Mononuclear cell (primary cell): Measurements from ENCODE around the gene NPPB. TPM values are rescaled to one million over a fixed set of nuclear protein-coding genes. Genes with fewer than 3 reads are reported as not detected.
"Not testable (repeated sequence)": the region's sequence is repeated elsewhere in the genome, so short reads cannot be mapped to it uniquely, and the experiment has no call there.

Experiments used
- H3K27me3 ChIP-seq: 2 replicates; pipeline ENCODE4 v1.6.0; 2011; ENCODE audit warnings: low read length, control low read depth; ENCODE audit not compliant: insufficient read depth
- H3K4me1 ChIP-seq: 2 replicates; pipeline ENCODE4 v1.5.1; 2011; ENCODE audit warnings: mild to moderate bottlenecking, low read length, control low read depth; ENCODE audit not compliant: insufficient read depth
- H3K4me3 ChIP-seq: 2 replicates; pipeline ENCODE4 v1.5.1; 2011; ENCODE audit warnings: mild to moderate bottlenecking, low read length, moderate library complexity
- H3K9me3 ChIP-seq: 2 replicates; pipeline ENCODE4 v1.5.1; 2011; ENCODE audit warnings: low read depth, mild to moderate bottlenecking, control low read depth, low read length
- total RNA-seq: library from RNA; depleted of rRNA; stranded (reverse); fragments of >200 nt; gene quantifications from one replicate; pipeline ENCODE4 v1.2.3, GENCODE V29; 2012

NPPB gene
- total RNA-seq, result not detected

DNA sequence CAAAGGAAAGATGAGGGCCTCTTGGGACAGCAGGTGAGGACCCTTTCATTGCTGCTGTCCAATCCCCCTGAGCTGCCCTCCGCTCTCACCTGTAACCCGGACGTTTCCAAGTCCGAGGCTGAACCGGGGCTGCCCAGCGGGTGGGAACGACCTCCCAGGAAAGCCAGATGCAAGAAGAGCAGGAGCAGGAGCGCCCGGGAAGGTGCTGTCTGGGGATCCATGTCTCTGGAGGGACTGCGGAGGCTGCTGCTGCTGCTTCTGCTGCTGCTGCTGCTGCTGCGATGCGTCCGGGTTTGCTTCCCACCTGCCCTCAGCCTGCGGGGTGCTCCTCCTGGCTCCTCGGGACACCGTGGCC lies at the start of gene NPPB:
Gene NPPB, minus strand, starts transcription at position 333 of the 355 bp plus-strand sequence. Its CDS starts 112 bp downstream, at position 221.
- Histone ChIP-seq H3K4me3 (no peak within 1 kb of the TSS), H3K4me1 (no peaks in the 10 kb centered on the region), H3K9me3 (no peaks in the 10 kb centered on the region), H3K27me3 (peaks cover 49% of the 10 kb centered on the region)

DNA sequence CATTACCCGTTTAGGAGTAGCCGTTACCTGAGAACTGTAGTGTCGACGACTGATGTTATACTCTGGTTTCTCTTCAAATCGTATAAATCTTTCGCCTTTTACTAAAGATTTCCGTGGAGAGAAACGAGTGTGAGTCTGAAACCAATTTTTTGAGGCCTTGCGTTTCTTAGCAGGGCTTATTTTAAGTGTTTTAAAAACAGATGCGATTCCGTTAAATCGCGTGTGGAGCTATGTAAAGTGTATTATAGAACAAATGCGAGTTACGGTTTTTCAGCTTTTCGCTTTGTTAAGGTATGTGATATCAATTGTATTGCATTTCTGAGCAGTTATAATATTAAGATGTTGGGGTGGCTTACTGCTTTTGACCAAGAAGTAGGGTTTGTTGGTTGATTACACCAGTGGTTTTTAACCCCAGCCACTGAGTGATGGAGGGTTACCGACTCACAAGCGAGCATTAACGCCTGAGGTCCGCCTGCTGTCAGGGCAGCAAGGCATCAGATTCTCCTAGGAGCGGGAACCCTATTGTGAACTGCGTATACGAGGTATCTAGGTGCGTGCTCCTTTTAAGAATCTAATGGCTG lies 49.4 kb upstream of the NPPB start:
- H3K4me3 ChIP-seq, result peak overlapping the region; percentile 66
- peaks cover 17% of the 10 kb centered on the region for H3K4me1 ChIP-seq
- no peaks in the 10 kb centered on the region for H3K27me3 ChIP-seq
- H3K9me3 ChIP-seq, result no peaks in the 10 kb centered on the region

DNA sequence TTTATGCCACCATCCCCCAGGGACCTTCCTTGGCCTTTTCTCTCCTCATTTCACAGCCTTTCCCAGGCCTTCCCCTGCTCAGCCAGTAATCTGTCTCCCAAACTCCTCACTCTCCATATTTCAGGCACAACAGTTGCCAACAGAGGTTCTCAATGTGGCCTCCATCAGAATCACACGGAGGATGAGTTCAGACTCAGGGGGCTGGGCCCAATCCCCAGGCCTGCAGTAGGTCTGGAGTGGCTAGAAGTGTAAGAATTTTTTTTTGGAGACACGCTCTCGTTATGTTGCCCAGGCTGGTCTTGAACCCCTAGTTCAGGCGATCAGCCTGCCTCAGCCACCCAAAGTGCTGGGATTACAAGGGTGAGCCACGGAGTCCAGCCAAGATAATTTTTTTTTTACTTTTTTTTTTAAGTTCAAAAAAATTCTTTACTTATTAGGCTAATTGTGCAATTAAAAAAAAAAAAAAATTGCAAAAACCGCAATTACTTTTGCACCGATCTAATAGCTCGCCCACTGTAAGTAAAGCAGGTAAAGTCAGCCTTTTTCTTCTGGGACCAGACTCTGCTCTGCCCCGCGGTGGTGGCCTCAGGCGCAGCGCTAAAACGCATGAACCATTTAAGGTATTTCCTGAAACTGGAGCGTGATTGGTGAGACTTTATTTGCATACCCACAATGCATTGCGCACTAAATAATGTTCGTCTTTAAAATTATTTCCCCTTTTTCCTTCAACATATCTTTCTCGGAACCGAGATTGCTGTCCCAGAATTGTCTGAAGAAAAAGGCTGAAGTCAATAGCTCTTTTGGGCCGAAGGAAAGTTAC lies 48.7 kb upstream of the NPPB start:
- no peaks in the 10 kb centered on the region for H3K9me3 ChIP-seq
- H3K27me3 ChIP-seq, result no peaks in the 10 kb centered on the region
- H3K4me3 ChIP-seq, result peak overlapping the region; percentile 66
- H3K4me1 ChIP-seq, result peaks cover 17% of the 10 kb centered on the region

DNA sequence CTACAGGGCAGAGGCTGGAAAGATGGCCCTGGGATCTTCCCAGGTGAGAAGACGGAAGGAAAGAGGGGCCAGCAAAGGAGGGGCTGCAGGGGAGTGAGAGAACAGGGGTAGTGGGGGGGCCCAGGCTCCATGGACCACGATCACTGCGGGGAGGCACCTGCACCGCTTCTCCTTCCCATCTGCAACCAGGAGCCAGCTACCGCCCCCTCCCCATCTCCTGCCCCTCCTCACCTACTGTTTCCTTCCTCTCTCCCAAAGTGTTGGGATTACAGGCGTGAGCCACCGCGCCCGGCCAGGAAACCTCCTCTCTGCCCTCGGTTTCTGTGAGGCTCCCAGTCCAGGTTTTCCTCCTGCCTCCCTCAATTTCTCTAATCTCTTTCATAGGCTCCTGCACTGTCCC lies 48.1 kb upstream of the NPPB start:
- Histone ChIP-seq H3K9me3 (no peaks in the 10 kb centered on the region), H3K4me3 (no peak overlapping the region), H3K27me3 (peaks cover 3% of the 10 kb centered on the region), H3K4me1 (peaks cover 17% of the 10 kb centered on the region)

DNA sequence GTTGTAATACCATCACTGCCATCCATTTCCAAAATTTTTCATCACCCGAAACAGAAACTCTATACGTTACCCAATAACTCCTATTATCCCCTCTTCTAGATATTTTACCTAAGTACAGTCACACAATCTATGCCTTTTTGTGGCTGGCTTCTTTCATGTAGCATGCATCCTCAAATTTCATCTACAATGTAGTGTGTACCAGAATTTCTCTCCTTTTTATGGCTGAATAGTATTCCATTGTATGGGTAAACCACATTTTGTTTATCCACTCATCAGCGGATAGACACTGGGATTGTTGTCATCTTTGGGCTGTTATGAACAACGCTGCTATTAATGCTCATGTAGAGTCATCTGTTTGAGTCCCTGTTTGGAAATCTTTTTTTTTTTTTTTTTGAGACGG lies 46.2 kb upstream of the NPPB start:
- H3K9me3 ChIP-seq, result no peaks in the 10 kb centered on the region
- H3K27me3 ChIP-seq, result peaks cover 10% of the 10 kb centered on the region
- peaks cover 17% of the 10 kb centered on the region for H3K4me1 ChIP-seq
- H3K4me3 ChIP-seq, result no peak overlapping the region

DNA sequence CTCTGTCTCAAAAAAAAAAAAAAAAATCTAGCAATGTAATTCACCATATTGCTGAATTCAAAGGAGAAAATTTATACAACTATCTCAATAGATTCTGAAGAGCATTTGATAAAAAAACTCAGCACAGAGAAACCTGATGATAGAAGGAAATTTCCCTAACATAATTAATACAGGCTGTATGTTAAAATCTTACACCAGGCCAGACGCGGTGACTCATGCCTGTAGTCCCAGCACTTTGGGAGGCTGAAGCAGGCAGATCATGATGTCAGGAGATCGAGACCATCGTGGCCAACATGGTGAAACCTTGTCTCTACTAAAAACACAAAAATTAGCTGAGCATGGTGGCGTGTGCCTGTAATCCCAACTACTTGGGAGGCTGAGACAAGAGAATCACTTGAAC lies 45.4 kb upstream of the NPPB start:
- Histone ChIP-seq H3K4me1 (peaks cover 16% of the 10 kb centered on the region), H3K27me3 (peaks cover 14% of the 10 kb centered on the region)
- not testable (repeated sequence) for H3K4me3 ChIP-seq, H3K9me3 ChIP-seq

DNA sequence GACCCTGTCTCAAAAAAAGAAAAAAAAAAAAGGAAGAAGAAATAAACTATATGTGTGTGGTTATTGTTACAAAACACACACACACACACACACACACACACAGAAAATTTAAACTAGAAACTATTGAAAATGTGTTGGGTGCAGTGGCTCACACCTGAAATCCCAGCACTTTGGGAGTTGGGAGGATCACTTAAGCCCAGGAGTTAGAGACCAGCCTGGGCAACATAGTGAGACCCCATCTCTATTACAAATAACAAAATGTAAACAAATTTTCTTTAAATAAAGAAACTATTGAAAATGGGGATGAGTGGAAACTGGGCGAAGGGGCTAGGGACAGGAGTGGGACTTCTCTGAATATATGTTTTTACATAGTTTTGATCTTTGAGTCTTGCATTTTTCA lies 44.5 kb upstream of the NPPB start:
- no peak overlapping the region for H3K4me3 ChIP-seq
- peaks cover 13% of the 10 kb centered on the region for H3K4me1 ChIP-seq
- H3K9me3 ChIP-seq, result no peaks in the 10 kb centered on the region
- H3K27me3 ChIP-seq, result peaks cover 21% of the 10 kb centered on the region

DNA sequence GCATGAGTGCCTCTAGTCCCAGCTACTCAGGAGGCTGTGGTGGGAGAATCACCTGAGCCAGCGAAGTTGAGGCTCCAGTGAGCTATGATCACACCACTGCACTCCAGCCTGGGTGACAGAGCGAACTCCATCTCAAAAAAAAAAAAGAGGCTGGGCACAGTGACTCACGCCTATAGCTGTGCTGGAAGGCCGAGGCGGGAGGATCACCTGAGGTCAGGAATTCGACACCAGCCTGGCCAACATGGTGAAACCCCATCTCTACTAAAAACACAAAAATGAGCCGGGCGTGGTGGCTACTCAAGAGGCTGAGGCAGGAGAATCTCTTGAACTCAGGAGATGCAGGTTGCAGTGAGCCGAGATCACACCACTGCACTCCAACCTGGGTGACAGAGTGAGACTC lies 42.7 kb upstream of the NPPB start:
- peaks cover 31% of the 10 kb centered on the region for H3K27me3 ChIP-seq
- H3K4me1 ChIP-seq, result not testable (repeated sequence)

DNA sequence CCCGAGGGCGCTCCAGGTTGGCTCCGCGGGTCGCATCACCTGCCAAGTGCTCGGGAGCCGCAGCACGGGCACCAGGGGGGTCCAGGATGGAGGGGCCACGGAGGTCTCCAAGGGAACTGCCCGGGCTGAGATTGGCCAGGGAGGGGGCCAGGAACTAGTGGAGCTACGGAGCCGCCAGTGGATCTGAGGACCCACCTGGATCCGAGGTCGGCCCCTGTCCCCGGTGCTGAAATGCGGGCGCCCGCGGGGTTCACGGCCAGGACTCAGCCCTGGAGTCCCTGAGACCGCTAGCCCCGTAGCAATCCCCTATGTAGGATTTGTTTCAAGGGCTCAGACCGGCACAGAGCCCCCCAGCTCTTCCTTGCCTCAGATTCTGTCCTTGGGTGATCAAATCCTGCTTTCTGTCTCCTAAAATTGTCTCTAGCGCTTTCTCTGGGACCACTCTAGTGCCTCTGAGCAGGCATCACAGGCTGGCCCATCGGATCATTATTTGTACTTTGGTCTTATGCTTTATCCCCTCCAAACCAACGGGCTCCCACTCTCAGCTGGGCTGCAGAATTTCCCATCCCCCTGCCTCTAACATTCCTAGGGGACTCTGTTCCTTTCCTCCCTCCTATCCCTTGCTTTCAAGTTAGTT lies 40.2 kb upstream of the NPPB start:
- Histone ChIP-seq H3K9me3 (no peaks in the 10 kb centered on the region), H3K4me3 (no peak overlapping the region), H3K4me1 (no peaks in the 10 kb centered on the region), H3K27me3 (peaks cover 36% of the 10 kb centered on the region)

More for the DNA sequence above, 42.7 kb upstream of the NPPB start:
- H3K9me3 ChIP-seq, H3K4me3 ChIP-seq: not testable (repeated sequence)

DNA sequence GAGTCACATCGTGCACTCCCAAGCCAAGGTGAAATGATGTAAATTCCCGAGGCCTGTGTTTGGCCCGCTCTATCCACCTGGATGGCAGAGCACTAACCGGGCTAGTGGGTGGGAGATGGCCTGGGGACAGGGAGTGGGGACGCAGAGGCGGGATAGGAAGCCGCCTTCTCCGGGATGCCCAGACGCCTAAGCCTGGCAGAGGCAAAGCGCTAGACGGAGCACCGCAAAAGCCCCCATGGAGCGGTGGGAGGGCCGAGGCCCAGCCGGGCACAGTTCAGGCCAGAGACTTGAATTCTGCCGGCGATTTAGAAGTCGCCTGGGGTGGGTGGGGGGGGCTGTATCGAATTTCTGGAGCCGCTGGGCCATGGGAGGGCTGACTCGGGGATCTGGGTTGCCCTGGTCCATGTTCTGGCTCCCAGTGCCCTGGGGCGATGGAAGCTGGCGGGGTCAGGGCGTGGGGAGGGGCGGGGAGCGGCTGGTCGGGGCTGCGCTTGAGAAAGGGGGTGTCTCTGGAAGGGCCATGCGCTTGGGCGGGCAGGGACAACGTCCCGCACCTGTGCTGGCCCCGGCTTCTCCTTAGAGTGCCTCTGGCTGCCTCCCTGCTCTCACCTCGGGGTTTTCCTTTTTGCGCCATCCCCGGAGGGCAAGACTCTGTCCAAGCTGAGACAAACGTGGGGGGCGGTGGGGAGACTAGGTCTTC lies 39.5 kb upstream of the NPPB start:
- peaks cover 6% of the 10 kb centered on the region for H3K4me1 ChIP-seq
- H3K9me3 ChIP-seq, result no peaks in the 10 kb centered on the region
- H3K4me3 ChIP-seq, result no peak overlapping the region
- H3K27me3 ChIP-seq, result peaks cover 36% of the 10 kb centered on the region

DNA sequence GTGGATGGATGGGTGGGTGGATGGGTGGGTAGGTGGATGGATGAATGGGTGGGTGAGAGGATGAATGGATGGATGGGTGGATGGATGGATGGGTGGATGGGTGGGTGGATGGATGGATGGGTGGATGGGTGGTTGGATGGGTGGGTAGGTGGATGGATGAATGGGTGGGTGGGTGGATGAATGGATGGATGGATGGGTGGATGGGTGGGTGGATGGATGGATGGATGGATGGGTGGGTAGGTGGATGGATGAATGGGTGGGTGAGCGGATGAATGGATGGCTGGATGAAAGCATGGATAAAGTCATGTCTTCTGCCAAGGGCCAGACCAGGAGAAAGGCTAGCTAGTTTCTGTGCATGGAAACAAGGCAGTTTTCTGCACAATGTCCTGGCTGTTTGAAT lies 35.8 kb upstream of the NPPB start:
- H3K4me3 ChIP-seq, H3K4me1 ChIP-seq, H3K9me3 ChIP-seq: not testable (repeated sequence)
- H3K27me3 ChIP-seq, result peaks cover 25% of the 10 kb centered on the region

DNA sequence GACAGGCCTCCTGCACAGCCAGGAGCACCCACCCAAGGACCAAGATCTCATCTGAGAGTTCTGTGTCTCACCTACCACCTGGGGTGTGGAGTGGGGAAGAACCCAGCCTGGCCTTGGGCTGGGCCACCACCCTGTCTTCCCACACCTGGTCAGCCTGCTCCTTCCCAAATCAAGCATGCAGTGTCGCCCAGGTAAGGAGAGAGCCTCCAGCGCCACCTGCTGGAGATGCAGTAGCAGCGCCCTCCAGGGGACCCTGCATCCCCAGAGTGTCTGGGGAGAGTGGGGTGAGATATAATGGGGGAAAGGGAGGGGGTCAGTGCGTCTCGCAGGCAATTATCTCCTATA lies 35.1 kb upstream of the NPPB start:
- Histone ChIP-seq H3K27me3 (peaks cover 19% of the 10 kb centered on the region), H3K4me3 (no peak overlapping the region), H3K9me3 (no peaks in the 10 kb centered on the region), H3K4me1 (peaks cover 6% of the 10 kb centered on the region)

DNA sequence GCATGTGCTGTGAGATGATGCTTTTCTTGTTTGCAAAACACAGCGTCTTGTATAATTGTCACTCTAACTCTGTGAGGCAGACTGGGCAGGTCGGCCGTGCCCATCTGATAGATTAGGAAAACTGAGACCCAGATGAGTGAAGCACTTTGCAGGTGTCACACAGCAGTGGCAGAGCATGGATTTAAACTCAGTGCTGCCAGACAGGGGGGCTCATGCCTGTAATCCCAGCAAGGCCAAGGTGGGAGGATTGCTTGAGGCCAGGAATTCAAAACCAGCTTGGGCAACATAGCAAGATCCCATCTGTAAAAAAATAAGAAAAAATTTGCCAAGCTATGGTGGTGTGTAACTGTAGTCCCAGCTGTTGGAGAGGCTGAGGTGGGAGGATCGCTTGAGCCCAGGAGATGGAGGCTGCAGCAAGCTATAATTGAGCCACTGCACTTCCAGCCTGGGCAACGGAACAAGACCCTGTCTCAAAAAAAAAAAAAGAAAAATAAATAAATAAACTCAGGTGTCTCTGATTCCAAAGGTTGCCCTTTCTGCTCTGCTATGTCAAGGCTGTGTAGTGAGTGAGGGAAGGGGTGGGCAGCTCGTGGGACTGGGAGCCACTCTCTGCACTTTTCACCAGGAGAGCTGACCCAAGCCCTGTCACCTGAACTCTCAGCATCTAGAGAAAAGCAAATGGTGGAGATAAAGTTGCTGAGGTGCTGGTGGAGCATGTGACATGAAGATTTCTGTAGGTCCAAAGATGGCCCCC lies 32.9 kb upstream of the NPPB start:
- Histone ChIP-seq H3K9me3 (no peaks in the 10 kb centered on the region), H3K27me3 (peaks cover 5% of the 10 kb centered on the region), H3K4me1 (peaks cover 6% of the 10 kb centered on the region), H3K4me3 (no peak overlapping the region)

DNA sequence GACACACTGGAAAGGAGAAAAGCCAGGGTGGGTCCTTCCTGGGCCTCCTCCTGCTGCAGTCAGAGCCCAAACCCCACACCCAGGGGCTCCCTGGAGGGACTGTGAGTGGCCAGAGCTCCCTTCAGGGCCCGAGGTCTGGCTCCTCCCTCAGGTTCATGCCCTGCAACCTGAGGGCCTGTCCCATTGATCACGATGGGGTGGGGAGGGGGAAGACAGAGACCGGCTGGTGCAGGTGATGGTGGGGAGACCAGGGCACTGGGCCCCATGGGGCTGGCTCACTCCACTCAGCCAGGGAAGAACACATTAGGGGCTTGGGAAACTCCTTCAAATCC lies 30.1 kb upstream of the NPPB start:
- no peaks in the 10 kb centered on the region for H3K9me3 ChIP-seq

More for the DNA sequence above, 30.1 kb upstream of the NPPB start:
- H3K27me3 ChIP-seq, result no peaks in the 10 kb centered on the region
- H3K4me3 ChIP-seq, result no peak overlapping the region
- peaks cover 6% of the 10 kb centered on the region for H3K4me1 ChIP-seq
